ENCODE data around the gene FXYD6.

- TF ChIP-seq EZH2 (IDR thresholded peaks at IDR 0.05; ENCODE audit: low read length, unreplicated experiment): no peak
- peak; percentile 78 for TF ChIP-seq CTCF (conservative IDR thresholded peaks at IDR 0.05; ENCODE audit: low read depth, low read length)
- no peak for TF ChIP-seq EZH2phosphoT487 (IDR thresholded peaks at IDR 0.05; ENCODE audit: borderline replicate concordance, low read length)
Observed at GRCh38 chr11:117822074-117823033, 54.1 kb downstream of the FXYD6 start.
